Immature natural killer cell (primary cell): ENCODE measurements around the gene NEMF. TPM values are rescaled to one million over a fixed set of nuclear protein-coding genes. Genes with fewer than 3 reads are reported as not detected.
"Not testable (repeated sequence)": the region's sequence is repeated elsewhere in the genome, so short reads cannot be mapped to it uniquely, and the experiment has no call there.

ENCODE experiments used
- DNase-seq, 3 donors: peaks; one replicate each; pipeline ENCODE4 v3.0.0; 2022; ENCODE audit warnings: mixed read lengths in 1 of 3
- H3K27ac Mint-ChIP-seq, 6 donors: one replicate each; pipeline ENCODE4 v1.8.0; 2020; ENCODE audit warnings: mixed read lengths in 6 of 6, mild to moderate bottlenecking in 5 of 6, inconsistent platforms in 4 of 6, moderate library complexity in 3 of 6
- H3K27me3 Mint-ChIP-seq, 3 donors: one replicate each; pipeline ENCODE4 v1.8.0; 2020 to 2021; ENCODE audit warnings: low read depth in 3 of 3, mild to moderate bottlenecking in 3 of 3, mixed read lengths in 3 of 3, moderate library complexity in 3 of 3, inconsistent platforms in 1 of 3
- H3K36me3 Mint-ChIP-seq, 3 donors: one replicate each; pipeline ENCODE4 v1.8.0; 2020; ENCODE audit warnings: mixed read lengths in 3 of 3, inconsistent platforms in 2 of 3, mild to moderate bottlenecking in 2 of 3
- H3K4me1 Mint-ChIP-seq, 2 donors: one replicate each; pipeline ENCODE4 v1.8.0; 2020; ENCODE audit warnings: inconsistent platforms in 2 of 2, mild to moderate bottlenecking in 2 of 2, mixed read lengths in 2 of 2, moderate library complexity in 1 of 2
- H3K4me3 Mint-ChIP-seq, 5 donors: one replicate each; pipeline ENCODE4 v1.8.0; 2020; ENCODE audit warnings: mild to moderate bottlenecking in 5 of 5, mixed read lengths in 5 of 5, inconsistent platforms in 3 of 5, moderate library complexity in 3 of 5
- H3K9me3 Mint-ChIP-seq, 6 donors: one replicate each; pipeline ENCODE4 v1.8.0; 2020; ENCODE audit warnings: mild to moderate bottlenecking in 6 of 6, mixed read lengths in 6 of 6, inconsistent platforms in 4 of 6, moderate library complexity in 3 of 6
- polyA plus RNA-seq, 3 donors: library from polyadenylated mRNA; unstranded; fragments of 300-500 nt; fragmentation: Illumina TruSeq; gene quantifications; one replicate each; pipeline ENCODE4 v1.2.3, GENCODE V29; 2021

The NEMF gene
- polyA plus RNA-seq, 3 donors from 2014 or later = 28.7 to 54.4 (median 33.4) TPM

DNA sequence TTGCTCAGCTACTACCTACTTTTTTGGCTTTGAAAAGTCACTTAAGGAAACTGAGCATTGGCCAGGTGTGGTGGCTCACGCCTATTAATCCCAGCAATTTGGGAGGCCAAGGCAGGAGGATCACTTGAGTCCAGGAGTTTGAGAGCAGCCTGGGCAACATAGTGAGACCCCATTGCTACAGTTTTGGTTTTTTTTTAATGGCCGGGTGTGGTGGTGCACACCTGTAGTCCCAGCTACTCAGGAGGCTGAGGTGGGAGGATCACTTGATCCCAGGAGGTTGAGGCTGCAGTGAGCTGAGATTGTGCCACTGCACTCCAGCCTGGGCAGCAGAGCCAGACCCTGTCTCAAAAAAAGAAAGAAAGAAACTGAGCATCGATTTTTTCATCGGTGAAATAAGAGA lies 116.9 kb downstream of the NEMF start:
- not testable (repeated sequence) for DNase-seq, H3K27me3 Mint-ChIP-seq, H3K27ac Mint-ChIP-seq, H3K4me1 Mint-ChIP-seq, H3K9me3 Mint-ChIP-seq, H3K4me3 Mint-ChIP-seq
- peaks cover 6 to 27% (median 26%) of the 10 kb centered on the region in 3 donors for H3K36me3 Mint-ChIP-seq

DNA sequence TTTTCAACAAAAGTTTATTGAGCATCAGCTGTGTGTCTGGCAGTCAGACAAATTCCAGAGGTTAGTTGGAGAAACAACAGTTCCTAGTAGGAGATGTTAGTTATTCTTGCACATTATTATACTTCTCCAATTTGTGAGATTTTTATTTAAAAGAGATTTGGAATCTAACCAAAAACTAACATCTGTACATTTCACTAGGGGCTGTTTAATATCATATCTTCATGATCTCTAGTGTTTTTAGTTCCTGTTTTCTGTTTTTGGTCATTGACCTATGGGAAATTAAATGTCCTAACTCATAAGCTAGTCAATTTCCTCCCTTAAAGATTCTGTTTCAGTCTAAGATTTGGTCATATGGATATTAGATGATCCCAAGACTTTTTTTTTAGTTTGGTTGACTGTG lies 118.8 kb downstream of the NEMF start:
- no peak overlapping the region for H3K4me3 Mint-ChIP-seq
- no peaks in the 10 kb centered on the region for H3K9me3 Mint-ChIP-seq
- DNase-seq = no peak
- no peaks in the 10 kb centered on the region for H3K4me1 Mint-ChIP-seq
- no peak overlapping the region for H3K27ac Mint-ChIP-seq
- H3K36me3 Mint-ChIP-seq = peaks cover 6 to 36% (median 28%) of the 10 kb centered on the region in 3 donors
- H3K27me3 Mint-ChIP-seq = no peaks in the 10 kb centered on the region

- peaks cover 6 to 40% (median 28%) of the 10 kb centered on the region in 3 donors for H3K36me3 Mint-ChIP-seq
- H3K4me1 Mint-ChIP-seq = no peaks in the 10 kb centered on the region
- no peak overlapping the region for H3K4me3 Mint-ChIP-seq
- H3K27ac Mint-ChIP-seq = peak overlapping the region in 1 of 6 donors; percentile 13
- no peaks in the 10 kb centered on the region for H3K9me3 Mint-ChIP-seq
- no peak for DNase-seq
- no peaks in the 10 kb centered on the region for H3K27me3 Mint-ChIP-seq
Measured at GRCh38 chr14:49732896-49733295, 119.7 kb downstream of the NEMF start.

Other genes with a start within 250 kb of the NEMF start
- gene RPL36AL, start 232.2 kb downstream of the NEMF start, polyA plus RNA-seq = 100 to 1,000 TPM; 610 to 699 (median 654) TPM
- 10 to 100 TPM; 32.0 to 50.0 (median 37.8) TPM for gene MGAT2, start 232.0 kb downstream of the NEMF start, polyA plus RNA-seq
- 10 to 100 TPM; 13.3 to 17.2 (median 15.4) TPM for gene DNAAF2, start 217.5 kb downstream of the NEMF start, polyA plus RNA-seq
- gene POLE2, start 164.6 kb downstream of the NEMF start, polyA plus RNA-seq = 1 to 10 TPM; 1.4 to 6.4 (median 1.5) TPM
- gene KLHDC1, start 159.7 kb downstream of the NEMF start, polyA plus RNA-seq = 1 to 10 TPM; 2.3 to 3.3 (median 2.5) TPM
- gene KLHDC2, start 84.6 kb downstream of the NEMF start, polyA plus RNA-seq = 10 to 100 TPM; 61.3 to 68.1 (median 63.8) TPM
- gene ARF6, start 40.3 kb upstream of the NEMF start, polyA plus RNA-seq = 100 to 1,000 TPM; 163 to 242 (median 169) TPM